GM23338 (cell line): ENCODE data around the gene CES4A. TPM values are rescaled to one million over a fixed set of nuclear protein-coding genes. Genes with fewer than 3 reads are reported as not detected.

Source experiments
- ATAC-seq: fragments of 200-7000 bp; cut with Tn5 transposase; 3 replicates; pipeline ENCODE4 v1.9.1; 2020
- DNase-seq: peaks from one replicate; pipeline ENCODE4 v3.0.0-alpha.2; 2015; ENCODE audit warnings: low spot score
- H2AFZ ChIP-seq: fragments of 200-600 bp; sonication (generic); 2 replicates; pipeline ENCODE4 v1.8.0; 2016; ENCODE audit warnings: antibody characterized with exemption, mild to moderate bottlenecking, moderate library complexity
- H3F3A ChIP-seq: fragments of 200-600 bp; sonication (generic); replicated peaks from 2 replicates; pipeline ENCODE4 v1.8.0; 2017; ENCODE audit warnings: antibody characterized with exemption, mixed run types, low read depth
- H3K27ac ChIP-seq: fragments of 200-600 bp; sonication (generic); 2 replicates; pipeline ENCODE4 v1.6.1; 2016; ENCODE audit warnings: low read depth
- H3K27me3 ChIP-seq: fragments of 200-600 bp; sonication (generic); 2 replicates; pipeline ENCODE4 v1.8.0; 2016; ENCODE audit warnings: mild to moderate bottlenecking, mixed run types, moderate library complexity; ENCODE audit not compliant: insufficient read depth
- H3K36me3 ChIP-seq: fragments of 200-600 bp; sonication (generic); 2 replicates; pipeline ENCODE4 v1.8.0; 2016; ENCODE audit warnings: mild to moderate bottlenecking; ENCODE audit not compliant: insufficient read depth
- H3K4me1 ChIP-seq: fragments of 200-600 bp; sonication (generic); 2 replicates; pipeline ENCODE4 v1.8.0; 2016; ENCODE audit warnings: mild to moderate bottlenecking, moderate library complexity; ENCODE audit not compliant: insufficient read depth
- H3K4me2 ChIP-seq: fragments of 200-600 bp; sonication (generic); 2 replicates; pipeline ENCODE4 v1.7.1; 2017; ENCODE audit warnings: mixed run types
- H3K4me3 ChIP-seq: fragments of 200-600 bp; sonication (generic); 2 replicates; pipeline ENCODE4 v1.6.1; 2016; ENCODE audit warnings: mixed run types
- H3K79me2 ChIP-seq: fragments of 200-600 bp; sonication (generic); replicated peaks from 2 replicates; pipeline ENCODE4 v1.8.0; 2017; ENCODE audit warnings: mild to moderate bottlenecking; ENCODE audit not compliant: insufficient read depth
- H3K9me2 ChIP-seq: fragments of 200-600 bp; sonication (generic); 2 replicates; pipeline ENCODE4 v1.8.0; 2017; ENCODE audit not compliant: insufficient read depth
- H4K20me1 ChIP-seq: fragments of 200-600 bp; sonication (generic); replicated peaks from 2 replicates; pipeline ENCODE4 v1.8.0; 2017; ENCODE audit warnings: mild to moderate bottlenecking; ENCODE audit not compliant: insufficient read depth
- H3K27ac Mint-ChIP-seq: 2 replicates; pipeline ENCODE4 v1.8.0; 2020; ENCODE audit warnings: inconsistent platforms, mild to moderate bottlenecking, moderate library complexity, mixed read lengths
- H3K27me3 Mint-ChIP-seq: 3 replicates; pipeline ENCODE4 v1.8.0; 2022; ENCODE audit warnings: low read depth, mild to moderate bottlenecking, moderate library complexity, mixed read lengths, inconsistent platforms; ENCODE audit not compliant: insufficient read depth, poor library complexity
- H3K36me3 Mint-ChIP-seq: 3 replicates; pipeline ENCODE4 v1.8.0; 2021; ENCODE audit warnings: low read depth, mild to moderate bottlenecking, inconsistent platforms, moderate library complexity, mixed read lengths
- H3K4me1 Mint-ChIP-seq: 3 replicates; pipeline ENCODE4 v1.8.0; 2020; ENCODE audit warnings: mild to moderate bottlenecking, inconsistent platforms, mixed read lengths
- H3K4me3 Mint-ChIP-seq: 3 replicates; pipeline ENCODE4 v1.8.0; 2021; ENCODE audit warnings: moderate library complexity, mild to moderate bottlenecking, inconsistent platforms, mixed read lengths
- H3K9me3 Mint-ChIP-seq: 3 replicates; pipeline ENCODE4 v1.8.0; 2020; ENCODE audit warnings: moderate library complexity, mild to moderate bottlenecking, inconsistent platforms, mixed read lengths
- CREB1 ChIP-seq: fragments of 250-450 bp; sonication (Bioruptor Pico); IDR thresholded peaks from 2 replicates; pipeline ENCODE4 v1.5.0; 2020; ENCODE audit warnings: low read depth, mild to moderate bottlenecking, moderate library complexity
- CTCF ChIP-seq, 2 experiments: fragments of 200-600 bp in 1 of 2; sonication (generic) in 1 of 2; conservative IDR thresholded peaks; 2 replicates each; pipeline versions ENCODE4 v1.5.1 to v1.6.1; 2016 to 2017; ENCODE audit warnings: antibody characterized with exemption in 2 of 2, low read depth in 2 of 2, mild to moderate bottlenecking in 2 of 2, moderate library complexity in 1 of 2
- ETS1 ChIP-seq: IDR thresholded peaks from 2 replicates; pipeline ENCODE4 v1.6.1; 2016; ENCODE audit warnings: antibody characterized with exemption
- EZH2 ChIP-seq: fragments of 200-600 bp; sonication (generic); IDR thresholded peaks from one replicate; pipeline ENCODE4 v1.8.0; 2017; ENCODE audit warnings: antibody characterized with exemption, mild to moderate bottlenecking, low read depth; ENCODE audit not compliant: unreplicated experiment
- EZH2phosphoT487 ChIP-seq: fragments of 200-600 bp; sonication (generic); IDR thresholded peaks from one replicate; pipeline ENCODE4 v1.8.1; 2018; ENCODE audit warnings: antibody characterized with exemption; ENCODE audit not compliant: unreplicated experiment
- NANOG ChIP-seq: IDR thresholded peaks from 2 replicates; pipeline ENCODE4 v1.6.1; 2016; ENCODE audit warnings: antibody characterized with exemption, borderline replicate concordance
- POLR2AphosphoS5 ChIP-seq: IDR thresholded peaks from 2 replicates; pipeline ENCODE4 v1.6.1; 2016; ENCODE audit warnings: antibody characterized with exemption, low read depth
- STAT1 ChIP-seq: IDR thresholded peaks from one replicate; pipeline ENCODE4 v1.6.1; 2016; ENCODE audit warnings: antibody characterized with exemption; ENCODE audit not compliant: unreplicated experiment
- ZNF114 ChIP-seq: fragments of 250-450 bp; sonication (Bioruptor Pico); IDR thresholded peaks from 2 replicates; pipeline ENCODE4 v1.5.0; 2020; ENCODE audit warnings: mild to moderate bottlenecking, moderate library complexity
- ZNF331 ChIP-seq: fragments of 250-450 bp; sonication (Bioruptor Pico); IDR thresholded peaks from 2 replicates; pipeline ENCODE4 v1.5.0; 2020; ENCODE audit warnings: low read depth, mild to moderate bottlenecking, moderate library complexity
- ZNF462 ChIP-seq: fragments of 250-450 bp; sonication (Bioruptor Pico); IDR thresholded peaks from 2 replicates; pipeline ENCODE4 v1.5.0; 2020; ENCODE audit warnings: mild to moderate bottlenecking, moderate library complexity
- polyA plus RNA-seq: library from polyadenylated mRNA; unstranded; fragments of >200 nt; fragmentation: Nextera tagmentation; extraction: Ambion mirVana; gene quantifications from 2 replicates; pipeline ENCODE4 v1.2.1, GENCODE V29; 2016
- total RNA-seq: library from RNA; depleted of rRNA; stranded (reverse); fragments of >200 nt; shearing (Covaris generic); gene quantifications from 2 replicates; pipeline ENCODE4 v1.2.3, GENCODE V29; 2014
- TF ChIP-seq, protein P1 (sequence below): IDR thresholded peaks from one replicate; pipeline ENCODE4 v1.6.1; 2018; ENCODE audit warnings: antibody characterized with exemption; ENCODE audit not compliant: unreplicated experiment

CES4A gene
- total and polyA plus RNA-seq, 2 experiments from 2014 or later = 0.10 to 0.42 TPM

- no peak overlapping the region for H3K27ac ChIP-seq
- DNase-seq = no peak
- H3K4me1 ChIP-seq = no peaks in the 10 kb centered on the region
- H3K9me3 Mint-ChIP-seq = peaks cover 4% of the 10 kb centered on the region; the same call in 1 of the 3 replicates
- H3K27me3 Mint-ChIP-seq = peaks cover 6% of the 10 kb centered on the region
- H3K79me2 ChIP-seq = no peaks in the 10 kb centered on the region
- no peaks in the 10 kb centered on the region for H3F3A ChIP-seq
- no peak overlapping the region for H3K4me2 ChIP-seq
- no peaks in the 10 kb centered on the region for H3K27me3 ChIP-seq
- no peak for ATAC-seq
- no peak overlapping the region for H3K27ac Mint-ChIP-seq
- H4K20me1 ChIP-seq = no peaks in the 10 kb centered on the region
- TF ChIP-seq ZNF462 (no peak), ETS1 (no peak), CREB1 (CRISPR knock-in tag) (no peak), POLR2AphosphoS5 (no peak), STAT1 (no peak), ZNF114 (CRISPR knock-in tag) (no peak), EZH2 (no peak), EZH2phosphoT487 (no peak), NANOG (no peak), CTCF (conservative IDR thresholded peaks at IDR 0.05; ENCODE audit: low read depth in 2 of 2) (no peak), ZNF331 (CRISPR knock-in tag) (no peak)
- TF ChIP-seq, protein P1, sequence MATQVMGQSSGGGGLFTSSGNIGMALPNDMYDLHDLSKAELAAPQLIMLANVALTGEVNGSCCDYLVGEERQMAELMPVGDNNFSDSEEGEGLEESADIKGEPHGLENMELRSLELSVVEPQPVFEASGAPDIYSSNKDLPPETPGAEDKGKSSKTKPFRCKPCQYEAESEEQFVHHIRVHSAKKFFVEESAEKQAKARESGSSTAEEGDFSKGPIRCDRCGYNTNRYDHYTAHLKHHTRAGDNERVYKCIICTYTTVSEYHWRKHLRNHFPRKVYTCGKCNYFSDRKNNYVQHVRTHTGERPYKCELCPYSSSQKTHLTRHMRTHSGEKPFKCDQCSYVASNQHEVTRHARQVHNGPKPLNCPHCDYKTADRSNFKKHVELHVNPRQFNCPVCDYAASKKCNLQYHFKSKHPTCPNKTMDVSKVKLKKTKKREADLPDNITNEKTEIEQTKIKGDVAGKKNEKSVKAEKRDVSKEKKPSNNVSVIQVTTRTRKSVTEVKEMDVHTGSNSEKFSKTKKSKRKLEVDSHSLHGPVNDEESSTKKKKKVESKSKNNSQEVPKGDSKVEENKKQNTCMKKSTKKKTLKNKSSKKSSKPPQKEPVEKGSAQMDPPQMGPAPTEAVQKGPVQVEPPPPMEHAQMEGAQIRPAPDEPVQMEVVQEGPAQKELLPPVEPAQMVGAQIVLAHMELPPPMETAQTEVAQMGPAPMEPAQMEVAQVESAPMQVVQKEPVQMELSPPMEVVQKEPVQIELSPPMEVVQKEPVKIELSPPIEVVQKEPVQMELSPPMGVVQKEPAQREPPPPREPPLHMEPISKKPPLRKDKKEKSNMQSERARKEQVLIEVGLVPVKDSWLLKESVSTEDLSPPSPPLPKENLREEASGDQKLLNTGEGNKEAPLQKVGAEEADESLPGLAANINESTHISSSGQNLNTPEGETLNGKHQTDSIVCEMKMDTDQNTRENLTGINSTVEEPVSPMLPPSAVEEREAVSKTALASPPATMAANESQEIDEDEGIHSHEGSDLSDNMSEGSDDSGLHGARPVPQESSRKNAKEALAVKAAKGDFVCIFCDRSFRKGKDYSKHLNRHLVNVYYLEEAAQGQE = no peak
- H3K4me1 Mint-ChIP-seq = no peaks in the 10 kb centered on the region; the same call in 2 of the 3 replicates
- no peaks in the 10 kb centered on the region for H3K9me2 ChIP-seq
- no peak overlapping the region for H3K4me3 Mint-ChIP-seq
- H3K4me3 ChIP-seq = no peak overlapping the region
- H3K36me3 Mint-ChIP-seq = no peaks in the 10 kb centered on the region
- no peak overlapping the region for H2AFZ ChIP-seq
- no peaks in the 10 kb centered on the region for H3K36me3 ChIP-seq
Measured at GRCh38 chr16:66968847-66969246, 19.5 kb upstream of the CES4A start.
